VCaP (cell line): ENCODE results near the gene IFIT1B.
"Not testable (repeated sequence)": the region's sequence is repeated elsewhere in the genome, so short reads cannot be mapped to it uniquely, and the experiment has no call there.

Experiments
- H3K27ac ChIP-seq: fragments of 450-650 bp; 2 replicates; pipeline ENCODE4 v1.5.1; 2017
- CTCF ChIP-seq: fragments of 450-650 bp; conservative IDR thresholded peaks from 2 replicates; pipeline ENCODE4 v1.5.1; 2017; ENCODE audit warnings: mild to moderate bottlenecking, moderate library complexity

The IFIT1B gene

GRCh38 chr10:89390476-89391225 is 12.8 kb downstream of the IFIT1B start:
- no peak overlapping the region for H3K27ac ChIP-seq
- no peak for TF ChIP-seq CTCF

- H3K27ac ChIP-seq, result not testable (repeated sequence)
Observed at GRCh38 chr10:89391226-89391576, 13.3 kb downstream of the IFIT1B start.

GRCh38 chr10:89391907-89392756 is 14.3 kb downstream of the IFIT1B start, which contains the start of gene IFIT1:
IFIT1 (plus strand) TSS chr10:89392623; CDS start chr10:89392713, 90 bp downstream.
- peak within 1 kb of the TSS; percentile 59 for H3K27ac ChIP-seq
- TF ChIP-seq CTCF, result no peak

GRCh38 chr10:89392974-89393373 is 15.1 kb downstream of the IFIT1B start:
- peak overlapping the region; percentile 59 for H3K27ac ChIP-seq
- TF ChIP-seq CTCF, result no peak

GRCh38 chr10:89393898-89394297 is 16.0 kb downstream of the IFIT1B start:
- no peak for TF ChIP-seq CTCF
- no peak overlapping the region for H3K27ac ChIP-seq

GRCh38 chr10:89395141-89395540 is 17.3 kb downstream of the IFIT1B start:
- no peak for TF ChIP-seq CTCF
- no peak overlapping the region for H3K27ac ChIP-seq

- TF ChIP-seq CTCF, result no peak
- H3K27ac ChIP-seq, result no peak overlapping the region
Observed at GRCh38 chr10:89398003-89398749, 20.3 kb downstream of the IFIT1B start.
